GM23338 (cell line): ENCODE measurements around the gene LCP1. TPM values are rescaled to one million over a fixed set of nuclear protein-coding genes. Genes with fewer than 3 reads are reported as not detected.
A peak's percentile ranks its signal among the peaks of the same experiment; 100 is the strongest.

Source experiments
- ATAC-seq: fragments of 200-7000 bp; cut with Tn5 transposase; 3 replicates; pipeline ENCODE4 v1.9.1; 2020
- DNase-seq: peaks from one replicate; pipeline ENCODE4 v3.0.0-alpha.2; 2015; ENCODE audit warnings: low spot score
- H2AFZ ChIP-seq: fragments of 200-600 bp; sonication (generic); 2 replicates; pipeline ENCODE4 v1.8.0; 2016; ENCODE audit warnings: antibody characterized with exemption, mild to moderate bottlenecking, moderate library complexity
- H3F3A ChIP-seq: fragments of 200-600 bp; sonication (generic); replicated peaks from 2 replicates; pipeline ENCODE4 v1.8.0; 2017; ENCODE audit warnings: antibody characterized with exemption, mixed run types, low read depth
- H3K27ac ChIP-seq: fragments of 200-600 bp; sonication (generic); 2 replicates; pipeline ENCODE4 v1.6.1; 2016; ENCODE audit warnings: low read depth
- H3K27me3 ChIP-seq: fragments of 200-600 bp; sonication (generic); 2 replicates; pipeline ENCODE4 v1.8.0; 2016; ENCODE audit warnings: mild to moderate bottlenecking, mixed run types, moderate library complexity; ENCODE audit not compliant: insufficient read depth
- H3K36me3 ChIP-seq: fragments of 200-600 bp; sonication (generic); 2 replicates; pipeline ENCODE4 v1.8.0; 2016; ENCODE audit warnings: mild to moderate bottlenecking; ENCODE audit not compliant: insufficient read depth
- H3K4me1 ChIP-seq: fragments of 200-600 bp; sonication (generic); 2 replicates; pipeline ENCODE4 v1.8.0; 2016; ENCODE audit warnings: mild to moderate bottlenecking, moderate library complexity; ENCODE audit not compliant: insufficient read depth
- H3K4me2 ChIP-seq: fragments of 200-600 bp; sonication (generic); 2 replicates; pipeline ENCODE4 v1.7.1; 2017; ENCODE audit warnings: mixed run types
- H3K4me3 ChIP-seq: fragments of 200-600 bp; sonication (generic); 2 replicates; pipeline ENCODE4 v1.6.1; 2016; ENCODE audit warnings: mixed run types
- H3K79me2 ChIP-seq: fragments of 200-600 bp; sonication (generic); replicated peaks from 2 replicates; pipeline ENCODE4 v1.8.0; 2017; ENCODE audit warnings: mild to moderate bottlenecking; ENCODE audit not compliant: insufficient read depth
- H3K9me2 ChIP-seq: fragments of 200-600 bp; sonication (generic); 2 replicates; pipeline ENCODE4 v1.8.0; 2017; ENCODE audit not compliant: insufficient read depth
- H4K20me1 ChIP-seq: fragments of 200-600 bp; sonication (generic); replicated peaks from 2 replicates; pipeline ENCODE4 v1.8.0; 2017; ENCODE audit warnings: mild to moderate bottlenecking; ENCODE audit not compliant: insufficient read depth
- H3K27ac Mint-ChIP-seq: 2 replicates; pipeline ENCODE4 v1.8.0; 2020; ENCODE audit warnings: inconsistent platforms, mild to moderate bottlenecking, moderate library complexity, mixed read lengths
- H3K27me3 Mint-ChIP-seq: 3 replicates; pipeline ENCODE4 v1.8.0; 2022; ENCODE audit warnings: low read depth, mild to moderate bottlenecking, moderate library complexity, mixed read lengths, inconsistent platforms; ENCODE audit not compliant: insufficient read depth, poor library complexity
- H3K36me3 Mint-ChIP-seq: 3 replicates; pipeline ENCODE4 v1.8.0; 2021; ENCODE audit warnings: low read depth, mild to moderate bottlenecking, inconsistent platforms, moderate library complexity, mixed read lengths
- H3K4me1 Mint-ChIP-seq: 3 replicates; pipeline ENCODE4 v1.8.0; 2020; ENCODE audit warnings: mild to moderate bottlenecking, inconsistent platforms, mixed read lengths
- H3K4me3 Mint-ChIP-seq: 3 replicates; pipeline ENCODE4 v1.8.0; 2021; ENCODE audit warnings: moderate library complexity, mild to moderate bottlenecking, inconsistent platforms, mixed read lengths
- H3K9me3 Mint-ChIP-seq: 3 replicates; pipeline ENCODE4 v1.8.0; 2020; ENCODE audit warnings: moderate library complexity, mild to moderate bottlenecking, inconsistent platforms, mixed read lengths
- JUNB ChIP-seq: IDR thresholded peaks from one replicate; pipeline ENCODE4 v1.6.1; 2016; ENCODE audit warnings: antibody characterized with exemption; ENCODE audit not compliant: unreplicated experiment
- NANOG ChIP-seq: IDR thresholded peaks from 2 replicates; pipeline ENCODE4 v1.6.1; 2016; ENCODE audit warnings: antibody characterized with exemption, borderline replicate concordance
- POLR2AphosphoS5 ChIP-seq: IDR thresholded peaks from 2 replicates; pipeline ENCODE4 v1.6.1; 2016; ENCODE audit warnings: antibody characterized with exemption, low read depth
- ZNF114 ChIP-seq: fragments of 250-450 bp; sonication (Bioruptor Pico); IDR thresholded peaks from 2 replicates; pipeline ENCODE4 v1.5.0; 2020; ENCODE audit warnings: mild to moderate bottlenecking, moderate library complexity
- ZNF331 ChIP-seq: fragments of 250-450 bp; sonication (Bioruptor Pico); IDR thresholded peaks from 2 replicates; pipeline ENCODE4 v1.5.0; 2020; ENCODE audit warnings: low read depth, mild to moderate bottlenecking, moderate library complexity
- polyA plus RNA-seq: library from polyadenylated mRNA; unstranded; fragments of >200 nt; fragmentation: Nextera tagmentation; extraction: Ambion mirVana; gene quantifications from 2 replicates; pipeline ENCODE4 v1.2.1, GENCODE V29; 2016
- total RNA-seq: library from RNA; depleted of rRNA; stranded (reverse); fragments of >200 nt; shearing (Covaris generic); gene quantifications from 2 replicates; pipeline ENCODE4 v1.2.3, GENCODE V29; 2014
- TF ChIP-seq, protein P1 (sequence below): IDR thresholded peaks from one replicate; pipeline ENCODE4 v1.6.1; 2018; ENCODE audit warnings: antibody characterized with exemption; ENCODE audit not compliant: unreplicated experiment
- TF ChIP-seq, protein P2 (sequence below): IDR thresholded peaks from 2 replicates; pipeline ENCODE4 v1.6.1; 2016; ENCODE audit warnings: antibody characterized with exemption
- TF ChIP-seq, protein P3 (sequence below): fragments of 250-450 bp; sonication (Bioruptor Pico); IDR thresholded peaks from 2 replicates; pipeline ENCODE4 v1.5.0; 2020; ENCODE audit warnings: mild to moderate bottlenecking, moderate library complexity

LCP1 gene
- total and polyA plus RNA-seq, 2 experiments from 2014 or later = 1.9 to 3.4 TPM

DNA sequence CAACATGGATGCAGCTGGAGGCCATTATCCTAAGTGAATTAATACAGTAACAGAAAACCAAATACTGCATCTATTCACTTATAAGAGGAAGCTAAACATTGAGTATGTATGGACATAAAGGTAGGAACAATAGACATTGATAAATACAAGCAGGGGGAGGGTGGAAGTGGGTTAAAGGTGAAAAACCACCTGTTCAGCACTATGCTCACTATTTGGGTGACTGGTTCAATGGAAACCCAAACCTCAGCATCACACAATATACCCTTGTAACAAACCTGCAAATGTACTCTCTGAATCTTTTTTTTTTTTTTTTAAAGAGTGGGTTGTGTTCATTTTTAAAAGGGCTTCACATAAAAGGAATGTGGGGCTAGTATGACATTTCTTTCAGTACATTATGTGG, 50.3 kb downstream of the LCP1 start (continued):
- TF ChIP-seq, protein P1, sequence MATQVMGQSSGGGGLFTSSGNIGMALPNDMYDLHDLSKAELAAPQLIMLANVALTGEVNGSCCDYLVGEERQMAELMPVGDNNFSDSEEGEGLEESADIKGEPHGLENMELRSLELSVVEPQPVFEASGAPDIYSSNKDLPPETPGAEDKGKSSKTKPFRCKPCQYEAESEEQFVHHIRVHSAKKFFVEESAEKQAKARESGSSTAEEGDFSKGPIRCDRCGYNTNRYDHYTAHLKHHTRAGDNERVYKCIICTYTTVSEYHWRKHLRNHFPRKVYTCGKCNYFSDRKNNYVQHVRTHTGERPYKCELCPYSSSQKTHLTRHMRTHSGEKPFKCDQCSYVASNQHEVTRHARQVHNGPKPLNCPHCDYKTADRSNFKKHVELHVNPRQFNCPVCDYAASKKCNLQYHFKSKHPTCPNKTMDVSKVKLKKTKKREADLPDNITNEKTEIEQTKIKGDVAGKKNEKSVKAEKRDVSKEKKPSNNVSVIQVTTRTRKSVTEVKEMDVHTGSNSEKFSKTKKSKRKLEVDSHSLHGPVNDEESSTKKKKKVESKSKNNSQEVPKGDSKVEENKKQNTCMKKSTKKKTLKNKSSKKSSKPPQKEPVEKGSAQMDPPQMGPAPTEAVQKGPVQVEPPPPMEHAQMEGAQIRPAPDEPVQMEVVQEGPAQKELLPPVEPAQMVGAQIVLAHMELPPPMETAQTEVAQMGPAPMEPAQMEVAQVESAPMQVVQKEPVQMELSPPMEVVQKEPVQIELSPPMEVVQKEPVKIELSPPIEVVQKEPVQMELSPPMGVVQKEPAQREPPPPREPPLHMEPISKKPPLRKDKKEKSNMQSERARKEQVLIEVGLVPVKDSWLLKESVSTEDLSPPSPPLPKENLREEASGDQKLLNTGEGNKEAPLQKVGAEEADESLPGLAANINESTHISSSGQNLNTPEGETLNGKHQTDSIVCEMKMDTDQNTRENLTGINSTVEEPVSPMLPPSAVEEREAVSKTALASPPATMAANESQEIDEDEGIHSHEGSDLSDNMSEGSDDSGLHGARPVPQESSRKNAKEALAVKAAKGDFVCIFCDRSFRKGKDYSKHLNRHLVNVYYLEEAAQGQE = no peak
- TF ChIP-seq ZNF114 (CRISPR knock-in tag) = no peak

DNA sequence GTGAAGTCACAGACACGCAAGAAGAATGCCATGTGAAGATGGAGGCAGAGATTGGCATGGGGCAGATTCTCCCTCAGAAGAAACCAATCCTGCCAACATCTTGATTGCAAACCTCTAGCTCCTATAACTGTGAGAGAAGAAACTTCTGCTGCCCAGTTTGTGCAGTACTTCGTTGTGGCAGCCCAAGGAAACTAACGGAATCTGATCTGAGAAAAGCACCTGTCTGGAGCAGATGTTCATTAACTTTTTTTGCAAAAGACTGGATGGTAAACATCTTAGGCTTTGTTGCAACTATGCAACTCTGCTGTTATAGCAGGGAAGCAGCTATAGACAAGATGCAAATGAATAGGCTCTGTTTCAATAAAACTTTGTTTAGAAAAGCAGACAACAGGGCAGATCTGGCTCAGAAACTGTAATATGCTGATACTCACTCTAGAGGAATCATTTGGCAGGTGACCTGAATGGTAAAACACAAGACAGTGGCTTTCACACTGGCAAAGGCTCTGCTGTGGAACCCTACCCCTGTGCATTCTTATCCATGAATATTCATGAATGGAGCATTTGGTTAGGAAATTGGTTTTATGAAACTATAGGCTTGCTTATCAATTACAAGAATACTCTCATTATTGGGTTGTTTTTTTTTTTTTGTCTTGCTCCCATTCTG, 51.9 kb downstream of the LCP1 start:
- Mint-ChIP-seq H3K9me3 (no peaks in the 10 kb centered on the region), H3K4me1 (peaks cover 8% of the 10 kb centered on the region), H3K36me3 (no peaks in the 10 kb centered on the region), H3K4me3 (no peak overlapping the region), H3K27ac (no peak overlapping the region), H3K27me3 (peaks cover 4% of the 10 kb centered on the region)
- DNase-seq = no peak
- ATAC-seq = no peak
- Histone ChIP-seq H3K27me3 (no peaks in the 10 kb centered on the region), H3K36me3 (no peaks in the 10 kb centered on the region), H3K79me2 (no peaks in the 10 kb centered on the region), H3K4me2 (no peak overlapping the region), H3K27ac (no peak overlapping the region), H3K4me3 (no peak overlapping the region), H3F3A (no peaks in the 10 kb centered on the region), H4K20me1 (no peaks in the 10 kb centered on the region), H3K9me2 (no peaks in the 10 kb centered on the region), H3K4me1 (no peaks in the 10 kb centered on the region), H2AFZ (0 out of 2 replicates have a peak overlapping the region, but pooled peaks have one; percentile 2)
- TF ChIP-seq ZNF114 (CRISPR knock-in tag) (no peak), JUNB (no peak), POLR2AphosphoS5 (no peak), NANOG (no peak), ZNF331 (CRISPR knock-in tag) (no peak)
- TF ChIP-seq, protein P2, sequence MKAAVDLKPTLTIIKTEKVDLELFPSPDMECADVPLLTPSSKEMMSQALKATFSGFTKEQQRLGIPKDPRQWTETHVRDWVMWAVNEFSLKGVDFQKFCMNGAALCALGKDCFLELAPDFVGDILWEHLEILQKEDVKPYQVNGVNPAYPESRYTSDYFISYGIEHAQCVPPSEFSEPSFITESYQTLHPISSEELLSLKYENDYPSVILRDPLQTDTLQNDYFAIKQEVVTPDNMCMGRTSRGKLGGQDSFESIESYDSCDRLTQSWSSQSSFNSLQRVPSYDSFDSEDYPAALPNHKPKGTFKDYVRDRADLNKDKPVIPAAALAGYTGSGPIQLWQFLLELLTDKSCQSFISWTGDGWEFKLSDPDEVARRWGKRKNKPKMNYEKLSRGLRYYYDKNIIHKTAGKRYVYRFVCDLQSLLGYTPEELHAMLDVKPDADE = no peak
- TF ChIP-seq, protein P3, sequence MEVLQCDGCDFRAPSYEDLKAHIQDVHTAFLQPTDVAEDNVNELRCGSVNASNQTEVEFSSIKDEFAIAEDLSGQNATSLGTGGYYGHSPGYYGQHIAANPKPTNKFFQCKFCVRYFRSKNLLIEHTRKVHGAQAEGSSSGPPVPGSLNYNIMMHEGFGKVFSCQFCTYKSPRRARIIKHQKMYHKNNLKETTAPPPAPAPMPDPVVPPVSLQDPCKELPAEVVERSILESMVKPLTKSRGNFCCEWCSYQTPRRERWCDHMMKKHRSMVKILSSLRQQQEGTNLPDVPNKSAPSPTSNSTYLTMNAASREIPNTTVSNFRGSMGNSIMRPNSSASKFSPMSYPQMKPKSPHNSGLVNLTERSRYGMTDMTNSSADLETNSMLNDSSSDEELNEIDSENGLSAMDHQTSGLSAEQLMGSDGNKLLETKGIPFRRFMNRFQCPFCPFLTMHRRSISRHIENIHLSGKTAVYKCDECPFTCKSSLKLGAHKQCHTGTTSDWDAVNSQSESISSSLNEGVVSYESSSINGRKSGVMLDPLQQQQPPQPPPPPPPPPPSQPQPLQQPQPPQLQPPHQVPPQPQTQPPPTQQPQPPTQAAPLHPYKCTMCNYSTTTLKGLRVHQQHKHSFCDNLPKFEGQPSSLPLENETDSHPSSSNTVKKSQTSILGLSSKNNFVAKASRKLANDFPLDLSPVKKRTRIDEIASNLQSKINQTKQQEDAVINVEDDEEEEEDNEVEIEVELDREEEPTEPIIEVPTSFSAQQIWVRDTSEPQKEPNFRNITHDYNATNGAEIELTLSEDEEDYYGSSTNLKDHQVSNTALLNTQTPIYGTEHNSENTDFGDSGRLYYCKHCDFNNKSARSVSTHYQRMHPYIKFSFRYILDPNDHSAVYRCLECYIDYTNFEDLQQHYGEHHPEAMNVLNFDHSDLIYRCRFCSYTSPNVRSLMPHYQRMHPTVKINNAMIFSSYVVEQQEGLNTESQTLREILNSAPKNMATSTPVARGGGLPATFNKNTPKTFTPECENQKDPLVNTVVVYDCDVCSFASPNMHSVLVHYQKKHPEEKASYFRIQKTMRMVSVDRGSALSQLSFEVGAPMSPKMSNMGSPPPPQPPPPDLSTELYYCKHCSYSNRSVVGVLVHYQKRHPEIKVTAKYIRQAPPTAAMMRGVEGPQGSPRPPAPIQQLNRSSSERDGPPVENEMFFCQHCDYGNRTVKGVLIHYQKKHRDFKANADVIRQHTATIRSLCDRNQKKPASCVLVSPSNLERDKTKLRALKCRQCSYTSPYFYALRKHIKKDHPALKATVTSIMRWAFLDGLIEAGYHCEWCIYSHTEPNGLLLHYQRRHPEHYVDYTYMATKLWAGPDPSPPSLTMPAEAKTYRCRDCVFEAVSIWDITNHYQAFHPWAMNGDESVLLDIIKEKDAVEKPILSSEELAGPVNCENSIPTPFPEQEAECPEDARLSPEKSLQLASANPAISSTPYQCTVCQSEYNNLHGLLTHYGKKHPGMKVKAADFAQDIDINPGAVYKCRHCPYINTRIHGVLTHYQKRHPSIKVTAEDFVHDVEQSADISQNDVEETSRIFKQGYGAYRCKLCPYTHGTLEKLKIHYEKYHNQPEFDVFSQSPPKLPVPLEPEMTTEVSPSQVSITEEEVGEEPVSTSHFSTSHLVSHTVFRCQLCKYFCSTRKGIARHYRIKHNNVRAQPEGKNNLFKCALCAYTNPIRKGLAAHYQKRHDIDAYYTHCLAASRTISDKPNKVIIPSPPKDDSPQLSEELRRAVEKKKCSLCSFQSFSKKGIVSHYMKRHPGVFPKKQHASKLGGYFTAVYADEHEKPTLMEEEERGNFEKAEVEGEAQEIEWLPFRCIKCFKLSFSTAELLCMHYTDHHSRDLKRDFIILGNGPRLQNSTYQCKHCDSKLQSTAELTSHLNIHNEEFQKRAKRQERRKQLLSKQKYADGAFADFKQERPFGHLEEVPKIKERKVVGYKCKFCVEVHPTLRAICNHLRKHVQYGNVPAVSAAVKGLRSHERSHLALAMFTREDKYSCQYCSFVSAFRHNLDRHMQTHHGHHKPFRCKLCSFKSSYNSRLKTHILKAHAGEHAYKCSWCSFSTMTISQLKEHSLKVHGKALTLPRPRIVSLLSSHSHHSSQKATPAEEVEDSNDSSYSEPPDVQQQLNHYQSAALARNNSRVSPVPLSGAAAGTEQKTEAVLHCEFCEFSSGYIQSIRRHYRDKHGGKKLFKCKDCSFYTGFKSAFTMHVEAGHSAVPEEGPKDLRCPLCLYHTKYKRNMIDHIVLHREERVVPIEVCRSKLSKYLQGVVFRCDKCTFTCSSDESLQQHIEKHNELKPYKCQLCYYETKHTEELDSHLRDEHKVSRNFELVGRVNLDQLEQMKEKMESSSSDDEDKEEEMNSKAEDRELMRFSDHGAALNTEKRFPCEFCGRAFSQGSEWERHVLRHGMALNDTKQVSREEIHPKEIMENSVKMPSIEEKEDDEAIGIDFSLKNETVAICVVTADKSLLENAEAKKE (CRISPR knock-in tag) = no peak
- TF ChIP-seq, protein P1 = no peak
